ENCODE results near the gene EXTL2. TPM values are rescaled to one million over a fixed set of nuclear protein-coding genes. Genes with fewer than 3 reads are reported as not detected.

Gene EXTL2
- total and polyA plus RNA-seq, 10 of the 15 experiments (the other 5 are each of a cell fraction or from before 2014, with no cell fraction given), result 10.2 to 51.1 (median 16.2) TPM

DNA sequence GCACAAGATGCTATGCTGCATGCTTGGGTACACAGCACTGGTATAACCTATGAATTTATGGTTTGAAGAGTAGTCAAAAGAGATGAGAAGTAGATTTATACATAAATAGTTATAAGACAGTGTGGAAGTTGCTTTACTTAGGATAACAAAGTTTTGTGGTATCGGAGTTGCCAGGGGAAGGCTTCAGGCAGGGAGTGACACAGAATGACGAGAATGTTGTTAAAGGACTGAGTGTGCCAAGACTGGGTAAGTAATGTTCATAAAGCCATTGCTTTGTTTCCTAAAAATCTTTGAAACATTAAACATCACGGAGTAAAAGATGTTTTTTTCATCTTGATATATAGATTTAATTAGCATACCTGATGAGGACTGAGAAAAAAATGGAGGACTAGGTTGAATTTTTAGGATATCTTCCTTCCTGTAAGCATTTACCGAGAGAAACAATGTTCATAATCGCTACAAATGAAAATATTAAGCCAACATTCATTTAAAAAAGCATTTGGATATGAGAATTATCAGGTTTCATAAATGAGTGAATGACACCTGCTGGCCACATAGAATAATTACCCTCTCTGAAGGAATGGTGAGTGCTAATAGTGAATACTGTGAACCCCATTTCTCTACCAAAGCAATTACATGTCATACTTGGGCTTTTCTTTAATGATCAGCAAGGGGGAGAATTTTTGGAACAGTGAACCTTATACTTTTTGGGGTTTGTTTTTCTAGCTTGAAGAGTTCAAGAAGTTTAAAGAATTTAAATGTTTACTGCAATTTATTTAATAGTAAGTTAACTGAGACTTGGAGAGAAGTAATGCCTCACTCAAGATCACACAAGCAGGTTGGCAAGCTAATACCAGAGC, 28.4 kb downstream of the EXTL2 start:
- TF ChIP-seq SMC3 (IDR thresholded peaks at IDR 0.05; ENCODE audit: borderline replicate concordance, low read length) (peak; percentile 79; the same call in 1 of the 2 replicates), RAD21 (IDR thresholded peaks at IDR 0.05; ENCODE audit: insufficient read depth, low read depth, low read length) (peak; percentile 68), SUZ12 (IDR thresholded peaks at IDR 0.05; ENCODE audit: unreplicated experiment) (no peak)
- TF ChIP-seq, protein P1, sequence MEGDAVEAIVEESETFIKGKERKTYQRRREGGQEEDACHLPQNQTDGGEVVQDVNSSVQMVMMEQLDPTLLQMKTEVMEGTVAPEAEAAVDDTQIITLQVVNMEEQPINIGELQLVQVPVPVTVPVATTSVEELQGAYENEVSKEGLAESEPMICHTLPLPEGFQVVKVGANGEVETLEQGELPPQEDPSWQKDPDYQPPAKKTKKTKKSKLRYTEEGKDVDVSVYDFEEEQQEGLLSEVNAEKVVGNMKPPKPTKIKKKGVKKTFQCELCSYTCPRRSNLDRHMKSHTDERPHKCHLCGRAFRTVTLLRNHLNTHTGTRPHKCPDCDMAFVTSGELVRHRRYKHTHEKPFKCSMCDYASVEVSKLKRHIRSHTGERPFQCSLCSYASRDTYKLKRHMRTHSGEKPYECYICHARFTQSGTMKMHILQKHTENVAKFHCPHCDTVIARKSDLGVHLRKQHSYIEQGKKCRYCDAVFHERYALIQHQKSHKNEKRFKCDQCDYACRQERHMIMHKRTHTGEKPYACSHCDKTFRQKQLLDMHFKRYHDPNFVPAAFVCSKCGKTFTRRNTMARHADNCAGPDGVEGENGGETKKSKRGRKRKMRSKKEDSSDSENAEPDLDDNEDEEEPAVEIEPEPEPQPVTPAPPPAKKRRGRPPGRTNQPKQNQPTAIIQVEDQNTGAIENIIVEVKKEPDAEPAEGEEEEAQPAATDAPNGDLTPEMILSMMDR (IDR thresholded peaks at IDR 0.05 in 2 of 3, conservative IDR thresholded peaks at IDR 0.05 in 1 of 3; ENCODE audit: control insufficient read depth in 2 of 3, extremely low read depth in 1 of 3, insufficient read depth in 1 of 3, low read depth in 3 of 3, low read length in 3 of 3), result peak; percentile 35 to 64 (median 53); a peak in 5 of 6 replicates
- TF ChIP-seq, protein P2, sequence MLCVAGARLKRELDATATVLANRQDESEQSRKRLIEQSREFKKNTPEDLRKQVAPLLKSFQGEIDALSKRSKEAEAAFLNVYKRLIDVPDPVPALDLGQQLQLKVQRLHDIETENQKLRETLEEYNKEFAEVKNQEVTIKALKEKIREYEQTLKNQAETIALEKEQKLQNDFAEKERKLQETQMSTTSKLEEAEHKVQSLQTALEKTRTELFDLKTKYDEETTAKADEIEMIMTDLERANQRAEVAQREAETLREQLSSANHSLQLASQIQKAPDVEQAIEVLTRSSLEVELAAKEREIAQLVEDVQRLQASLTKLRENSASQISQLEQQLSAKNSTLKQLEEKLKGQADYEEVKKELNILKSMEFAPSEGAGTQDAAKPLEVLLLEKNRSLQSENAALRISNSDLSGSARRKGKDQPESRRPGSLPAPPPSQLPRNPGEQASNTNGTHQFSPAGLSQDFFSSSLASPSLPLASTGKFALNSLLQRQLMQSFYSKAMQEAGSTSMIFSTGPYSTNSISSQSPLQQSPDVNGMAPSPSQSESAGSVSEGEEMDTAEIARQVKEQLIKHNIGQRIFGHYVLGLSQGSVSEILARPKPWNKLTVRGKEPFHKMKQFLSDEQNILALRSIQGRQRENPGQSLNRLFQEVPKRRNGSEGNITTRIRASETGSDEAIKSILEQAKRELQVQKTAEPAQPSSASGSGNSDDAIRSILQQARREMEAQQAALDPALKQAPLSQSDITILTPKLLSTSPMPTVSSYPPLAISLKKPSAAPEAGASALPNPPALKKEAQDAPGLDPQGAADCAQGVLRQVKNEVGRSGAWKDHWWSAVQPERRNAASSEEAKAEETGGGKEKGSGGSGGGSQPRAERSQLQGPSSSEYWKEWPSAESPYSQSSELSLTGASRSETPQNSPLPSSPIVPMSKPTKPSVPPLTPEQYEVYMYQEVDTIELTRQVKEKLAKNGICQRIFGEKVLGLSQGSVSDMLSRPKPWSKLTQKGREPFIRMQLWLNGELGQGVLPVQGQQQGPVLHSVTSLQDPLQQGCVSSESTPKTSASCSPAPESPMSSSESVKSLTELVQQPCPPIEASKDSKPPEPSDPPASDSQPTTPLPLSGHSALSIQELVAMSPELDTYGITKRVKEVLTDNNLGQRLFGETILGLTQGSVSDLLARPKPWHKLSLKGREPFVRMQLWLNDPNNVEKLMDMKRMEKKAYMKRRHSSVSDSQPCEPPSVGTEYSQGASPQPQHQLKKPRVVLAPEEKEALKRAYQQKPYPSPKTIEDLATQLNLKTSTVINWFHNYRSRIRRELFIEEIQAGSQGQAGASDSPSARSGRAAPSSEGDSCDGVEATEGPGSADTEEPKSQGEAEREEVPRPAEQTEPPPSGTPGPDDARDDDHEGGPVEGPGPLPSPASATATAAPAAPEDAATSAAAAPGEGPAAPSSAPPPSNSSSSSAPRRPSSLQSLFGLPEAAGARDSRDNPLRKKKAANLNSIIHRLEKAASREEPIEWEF (IDR thresholded peaks at IDR 0.05; ENCODE audit: insufficient replicate concordance, low read depth, low read length), result no peak
- no peaks in the 10 kb centered on the region for H3K27me3 ChIP-seq (replicated peaks in 1 of 2; ENCODE audit: control insufficient read depth in 2 of 2, insufficient read depth in 2 of 2, low read length in 1 of 2)
- ChIA-PET RAD21 (ENCODE audit: unreplicated experiment) (interaction anchor here (1.0 to 5.2 kb wide), 6 partner anchors 10 to 410 kb away, joined by 3 to 90 read pairs (median 18); no protein-coding TSS in a partner anchor), POLR2A (no interaction called here), SMC1A (ENCODE audit: uncharacterized antibody, unreplicated experiment) (interaction anchor here (0.7 to 5.1 kb wide), 12 partner anchors 11 to 1392 kb away, joined by 3 to 62 read pairs (median 3); partner anchors contain the start of gene FRRS1), CTCF (interaction anchor here (0.7 to 9.4 kb wide), 11 partner anchors 9 to 1001 kb away, joined by 3 to 261 read pairs (median 3); partner anchors contain the start of gene SLC30A7)
- in situ Hi-C loops (cut with MboI), result loop anchor here (5.0 to 25.0 kb wide), 4 partner anchors 399 to 1679 kb away; no protein-coding TSS in a partner anchor
- no peaks in the 10 kb centered on the region for H3K36me3 ChIP-seq (ENCODE audit: control insufficient read depth in 2 of 2, insufficient read depth in 2 of 2, low read length in 1 of 2)
- H3K4me2 ChIP-seq (ENCODE audit: control insufficient read depth, insufficient read depth), result no peak overlapping the region
- H3K27ac ChIP-seq (ENCODE audit: control insufficient read depth, insufficient read depth), result no peak overlapping the region
- intact Hi-C loops (cut with micrococcal nuclease; ENCODE audit: unreplicated experiment), result loop anchor here (1.0 to 5.0 kb wide), 4 partner anchors 31 to 589 kb away; partner anchors contain the start of gene GPR88
- no TSS peak for BruUV-seq (replicated peaks)
- no peak overlapping the region for H3K4me3 ChIP-seq
- 12% methylated on average over 5 of the region's 5 CpGs for WGBS (ENCODE audit: insufficient coverage, insufficient replicate concordance, low lambda C conversion rate, missing lambda C conversion rate)
- peaks cover 9% of the 10 kb centered on the region; the same call in 1 of the 2 replicates for H3K4me1 ChIP-seq (ENCODE audit: control insufficient read depth, insufficient read depth, low read length)
- H3K9me3 ChIP-seq (replicated peaks; ENCODE audit: control insufficient read depth, insufficient read depth, low read length), result no peaks in the 10 kb centered on the region
- H3K79me2 ChIP-seq (ENCODE audit: control insufficient read depth, insufficient read depth, low read length), result no peaks in the 10 kb centered on the region
- no peak overlapping the region for H2AFZ ChIP-seq (ENCODE audit: control insufficient read depth, low read depth, low read length)
- no peaks in the 10 kb centered on the region for H4K20me1 ChIP-seq (ENCODE audit: control insufficient read depth, insufficient read depth)
- no peak overlapping the region for H3K9ac ChIP-seq (ENCODE audit: control insufficient read depth, insufficient read depth, low read length)
- DNase-seq (ENCODE audit: low read depth, low spot score), result no peak
- peak; percentile 87 for ATAC-seq
- FAIRE-seq, result peak; percentile 64
